Measurements from ENCODE around the gene ERVFRD-1. TPM values are rescaled to one million over a fixed set of nuclear protein-coding genes. Genes with fewer than 3 reads are reported as not detected.

ERVFRD-1 gene
- total and polyA plus RNA-seq, 2 of the 13 experiments (the other 11 are each of a cell fraction or from before 2014, with no cell fraction given), result not detected

- TF ChIP-seq, protein P1, sequence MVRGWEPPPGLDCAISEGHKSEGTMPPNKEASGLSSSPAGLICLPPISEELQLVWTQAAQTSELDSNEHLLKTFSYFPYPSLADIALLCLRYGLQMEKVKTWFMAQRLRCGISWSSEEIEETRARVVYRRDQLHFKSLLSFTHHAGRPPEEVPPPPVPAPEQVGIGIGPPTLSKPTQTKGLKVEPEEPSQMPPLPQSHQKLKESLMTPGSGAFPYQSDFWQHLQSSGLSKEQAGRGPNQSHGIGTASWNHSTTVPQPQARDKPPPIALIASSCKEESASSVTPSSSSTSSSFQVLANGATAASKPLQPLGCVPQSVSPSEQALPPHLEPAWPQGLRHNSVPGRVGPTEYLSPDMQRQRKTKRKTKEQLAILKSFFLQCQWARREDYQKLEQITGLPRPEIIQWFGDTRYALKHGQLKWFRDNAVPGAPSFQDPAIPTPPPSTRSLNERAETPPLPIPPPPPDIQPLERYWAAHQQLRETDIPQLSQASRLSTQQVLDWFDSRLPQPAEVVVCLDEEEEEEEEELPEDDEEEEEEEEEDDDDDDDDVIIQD (CRISPR knock-in tag; IDR thresholded peaks at IDR 0.05; ENCODE audit: low read depth), result peak; percentile 91; the same call in 1 of the 2 replicates
- TF ChIP-seq ZNF552 (CRISPR knock-in tag; IDR thresholded peaks at IDR 0.05; ENCODE audit: borderline replicate concordance) (no peak), HDAC2 (CRISPR knock-in tag; IDR thresholded peaks at IDR 0.05) (peak; percentile 53; the same call in 1 of the 2 replicates), MTF1 (CRISPR knock-in tag; IDR thresholded peaks at IDR 0.05) (no peak), SPEN (CRISPR knock-in tag; IDR thresholded peaks at IDR 0.05; ENCODE audit: low read depth) (no peak), NR3C1 (CRISPR knock-in tag; IDR thresholded peaks at IDR 0.05) (no peak), CBFB (CRISPR knock-in tag; IDR thresholded peaks at IDR 0.05) (no peak), RORA (CRISPR knock-in tag; IDR thresholded peaks at IDR 0.05) (no peak), BCL6 (CRISPR knock-in tag; IDR thresholded peaks at IDR 0.05) (peak; percentile 95), KDM6A (CRISPR knock-in tag; IDR thresholded peaks at IDR 0.05; ENCODE audit: low read depth) (no peak), NBN (conservative IDR thresholded peaks at IDR 0.05) (no peak), POLR2AphosphoS5 (IDR thresholded peaks at IDR 0.05; ENCODE audit: low read depth, low read length) (no peak), SAFB2 (CRISPR knock-in tag; IDR thresholded peaks at IDR 0.05; ENCODE audit: borderline replicate concordance, low read depth) (no peak), ONECUT2 (CRISPR knock-in tag; IDR thresholded peaks at IDR 0.05) (peak; percentile 83; the same call in 1 of the 2 replicates), ZNF251 (CRISPR knock-in tag; IDR thresholded peaks at IDR 0.05) (no peak), SIX1 (CRISPR knock-in tag; IDR thresholded peaks at IDR 0.05; ENCODE audit: borderline replicate concordance) (no peak), MTA1 (CRISPR knock-in tag; IDR thresholded peaks at IDR 0.05; ENCODE audit: borderline replicate concordance) (no peak)
- TF ChIP-seq, protein P2, sequence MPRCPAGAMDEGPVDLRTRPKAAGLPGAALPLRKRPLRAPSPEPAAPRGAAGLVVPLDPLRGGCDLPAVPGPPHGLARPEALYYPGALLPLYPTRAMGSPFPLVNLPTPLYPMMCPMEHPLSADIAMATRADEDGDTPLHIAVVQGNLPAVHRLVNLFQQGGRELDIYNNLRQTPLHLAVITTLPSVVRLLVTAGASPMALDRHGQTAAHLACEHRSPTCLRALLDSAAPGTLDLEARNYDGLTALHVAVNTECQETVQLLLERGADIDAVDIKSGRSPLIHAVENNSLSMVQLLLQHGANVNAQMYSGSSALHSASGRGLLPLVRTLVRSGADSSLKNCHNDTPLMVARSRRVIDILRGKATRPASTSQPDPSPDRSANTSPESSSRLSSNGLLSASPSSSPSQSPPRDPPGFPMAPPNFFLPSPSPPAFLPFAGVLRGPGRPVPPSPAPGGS (CRISPR knock-in tag; IDR thresholded peaks at IDR 0.05), result no peak
- TF ChIP-seq, protein P3, sequence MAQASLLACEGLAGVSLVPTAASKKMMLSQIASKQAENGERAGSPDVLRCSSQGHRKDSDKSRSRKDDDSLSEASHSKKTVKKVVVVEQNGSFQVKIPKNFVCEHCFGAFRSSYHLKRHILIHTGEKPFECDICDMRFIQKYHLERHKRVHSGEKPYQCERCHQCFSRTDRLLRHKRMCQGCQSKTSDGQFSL (CRISPR knock-in tag; IDR thresholded peaks at IDR 0.05), result no peak
- TF ChIP-seq, protein P4, sequence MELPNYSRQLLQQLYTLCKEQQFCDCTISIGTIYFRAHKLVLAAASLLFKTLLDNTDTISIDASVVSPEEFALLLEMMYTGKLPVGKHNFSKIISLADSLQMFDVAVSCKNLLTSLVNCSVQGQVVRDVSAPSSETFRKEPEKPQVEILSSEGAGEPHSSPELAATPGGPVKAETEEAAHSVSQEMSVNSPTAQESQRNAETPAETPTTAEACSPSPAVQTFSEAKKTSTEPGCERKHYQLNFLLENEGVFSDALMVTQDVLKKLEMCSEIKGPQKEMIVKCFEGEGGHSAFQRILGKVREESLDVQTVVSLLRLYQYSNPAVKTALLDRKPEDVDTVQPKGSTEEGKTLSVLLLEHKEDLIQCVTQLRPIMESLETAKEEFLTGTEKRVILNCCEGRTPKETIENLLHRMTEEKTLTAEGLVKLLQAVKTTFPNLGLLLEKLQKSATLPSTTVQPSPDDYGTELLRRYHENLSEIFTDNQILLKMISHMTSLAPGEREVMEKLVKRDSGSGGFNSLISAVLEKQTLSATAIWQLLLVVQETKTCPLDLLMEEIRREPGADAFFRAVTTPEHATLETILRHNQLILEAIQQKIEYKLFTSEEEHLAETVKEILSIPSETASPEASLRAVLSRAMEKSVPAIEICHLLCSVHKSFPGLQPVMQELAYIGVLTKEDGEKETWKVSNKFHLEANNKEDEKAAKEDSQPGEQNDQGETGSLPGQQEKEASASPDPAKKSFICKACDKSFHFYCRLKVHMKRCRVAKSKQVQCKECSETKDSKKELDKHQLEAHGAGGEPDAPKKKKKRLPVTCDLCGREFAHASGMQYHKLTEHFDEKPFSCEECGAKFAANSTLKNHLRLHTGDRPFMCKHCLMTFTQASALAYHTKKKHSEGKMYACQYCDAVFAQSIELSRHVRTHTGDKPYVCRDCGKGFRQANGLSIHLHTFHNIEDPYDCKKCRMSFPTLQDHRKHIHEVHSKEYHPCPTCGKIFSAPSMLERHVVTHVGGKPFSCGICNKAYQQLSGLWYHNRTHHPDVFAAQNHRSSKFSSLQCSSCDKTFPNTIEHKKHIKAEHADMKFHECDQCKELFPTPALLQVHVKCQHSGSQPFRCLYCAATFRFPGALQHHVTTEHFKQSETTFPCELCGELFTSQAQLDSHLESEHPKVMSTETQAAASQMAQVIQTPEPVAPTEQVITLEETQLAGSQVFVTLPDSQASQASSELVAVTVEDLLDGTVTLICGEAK (IDR thresholded peaks at IDR 0.05), result no peak
- TF ChIP-seq, protein P4 (CRISPR knock-in tag; IDR thresholded peaks at IDR 0.05), result no peak
Measured at GRCh38 chr6:11055127-11055627, 56.3 kb downstream of the ERVFRD-1 start (continued).

Data from HepG2 (cell line).